GM18951 (cell line): ENCODE measurements around the gene TMEM121.
A peak's percentile ranks its signal among the peaks of the same experiment; 100 is the strongest.

Experiments
- POLR2A ChIP-seq: IDR thresholded peaks from 4 replicates; pipeline ENCODE4 v1.6.1; 2011; ENCODE audit warnings: mild to moderate bottlenecking; ENCODE audit not compliant: insufficient read length, insufficient read depth; ENCODE audit errors: extremely low read depth
- in situ Hi-C: fragments of 300-500 bp; cut with MboI; formaldehyde crosslinking; loops from one replicate; pipeline ENCODE4 v1.12.0; 2022; ENCODE audit warnings: low sequenced_read_pairs, mixed read lengths, inconsistent platforms; ENCODE audit not compliant: unreplicated experiment

Gene TMEM121

GRCh38 chr14:105525861-105526775, at the start of gene TMEM121:
Gene TMEM121, plus strand, starts transcription at chr14:105526583. Its CDS starts 2,252 bp downstream, at chr14:105528835.
- TF ChIP-seq POLR2A: no peak
- in situ Hi-C loops: no loop called here

GRCh38 chr14:105476831-105477659, 49.3 kb upstream of the TMEM121 start:
- TF ChIP-seq POLR2A: no peak
- in situ Hi-C loops: no loop called here

- no peak for TF ChIP-seq POLR2A
Measured at GRCh38 chr14:105477660-105478397, 48.6 kb upstream of the TMEM121 start.

GRCh38 chr14:105478398-105479251, 47.8 kb upstream of the TMEM121 start:
- TF ChIP-seq POLR2A: no peak

More at GRCh38 chr14:105477660-105478397, 48.6 kb upstream of the TMEM121 start:
- in situ Hi-C loops: no loop called here

GRCh38 chr14:105479431-105480158, 46.8 kb upstream of the TMEM121 start:
- no peak for TF ChIP-seq POLR2A
- in situ Hi-C loops: no loop called here

More at GRCh38 chr14:105478398-105479251, 47.8 kb upstream of the TMEM121 start:
- in situ Hi-C loops: no loop called here

GRCh38 chr14:105480199-105480746, 46.1 kb upstream of the TMEM121 start:
- in situ Hi-C loops: no loop called here
- no peak for TF ChIP-seq POLR2A

- in situ Hi-C loops: no loop called here
- TF ChIP-seq POLR2A: peak; percentile 12
Measured at GRCh38 chr14:105480807-105481801, 45.3 kb upstream of the TMEM121 start.

- in situ Hi-C loops: no loop called here
- TF ChIP-seq POLR2A: peak; percentile 5
Measured at GRCh38 chr14:105481886-105482457, 44.4 kb upstream of the TMEM121 start.

GRCh38 chr14:105482486-105483110, 43.8 kb upstream of the TMEM121 start:
- no peak for TF ChIP-seq POLR2A
- in situ Hi-C loops: no loop called here
